RWPE1 (cell line): ENCODE data around the gene PAQR3.

Source experiments
- CTCF ChIA-PET: fragments of 350-600 bp; sonication (Branson Sonifier 250); formaldehyde crosslinking; extraction: SDS; loops from one replicate; lab custom pipeline; 2021; lab: Yijun Ruan, JAX
- POLR2A ChIA-PET: fragments of 400-600 bp; formaldehyde crosslinking; extraction: SDS; loops from one replicate; lab custom pipeline; 2020; ENCODE audit warnings: antibody characterized with exemption; ENCODE audit not compliant: low non-redundant PET; lab: Yijun Ruan, JAX
- DNase-seq: peaks from one replicate; pipeline ENCODE4 v3.0.0; 2012; ENCODE audit warnings: low spot score
- H3K27ac ChIP-seq: fragments of 450-650 bp; 2 replicates; pipeline ENCODE4 v1.5.1; 2017
- CTCF ChIP-seq: fragments of 450-650 bp; conservative IDR thresholded peaks from 2 replicates; pipeline ENCODE4 v1.5.1; 2017; ENCODE audit warnings: low read depth, mild to moderate bottlenecking

Gene PAQR3

GRCh38 chr4:78938868-78939666, at the start of gene PAQR3:
PAQR3 (minus strand) TSS chr4:78939438; CDS start chr4:78939224, 214 bp downstream.
- ChIA-PET CTCF (interaction anchor here (0.6 to 0.8 kb wide), 3 partner anchors 13 to 1079 kb away, joined by 4 to 5 read pairs (median 4); no protein-coding TSS in a partner anchor), POLR2A (interaction anchor here (0.6 kb wide), 4 partner anchors 184 to 1352 kb away, joined by 3 to 4 read pairs (median 3); no protein-coding TSS in a partner anchor)
- no peak for TF ChIP-seq CTCF
- peak; percentile 93 for DNase-seq
- H3K27ac ChIP-seq = peak within 1 kb of the TSS; percentile 69

- POLR2A ChIA-PET = no interaction called here
- CTCF ChIA-PET = interaction anchor here (0.5 kb wide), 1 partner anchor 1233 kb away, joined by 3 read pairs; no protein-coding TSS in a partner anchor
- TF ChIP-seq CTCF = no peak
- H3K27ac ChIP-seq = no peak overlapping the region
- no peak for DNase-seq
Observed at GRCh38 chr4:78987683-78988082, 48.4 kb upstream of the PAQR3 start.

- POLR2A ChIA-PET = no interaction called here
- CTCF ChIA-PET = no interaction called here
- DNase-seq = no peak
- no peak for TF ChIP-seq CTCF
- H3K27ac ChIP-seq = no peak overlapping the region
Observed at GRCh38 chr4:78984593-78984992, 45.4 kb upstream of the PAQR3 start.

- no peak overlapping the region for H3K27ac ChIP-seq
- no peak for DNase-seq
- no peak for TF ChIP-seq CTCF
- POLR2A ChIA-PET = no interaction called here
- CTCF ChIA-PET = no interaction called here
Observed at GRCh38 chr4:78975865-78976264, 36.6 kb upstream of the PAQR3 start.

GRCh38 chr4:78971776-78972175, 32.5 kb upstream of the PAQR3 start:
- no peak overlapping the region for H3K27ac ChIP-seq
- DNase-seq = no peak
- TF ChIP-seq CTCF = no peak
- ChIA-PET POLR2A (no interaction called here), CTCF (no interaction called here)

- CTCF ChIA-PET = no interaction called here
- H3K27ac ChIP-seq = no peak overlapping the region
- DNase-seq = no peak
Observed at GRCh38 chr4:78971326-78971725, 32.1 kb upstream of the PAQR3 start.

More at GRCh38 chr4:78971326-78971725, 32.1 kb upstream of the PAQR3 start:
- TF ChIP-seq CTCF = no peak
- POLR2A ChIA-PET = no interaction called here
